ENCODE data around the gene ARMCX6. TPM values are rescaled to one million over a fixed set of nuclear protein-coding genes. Genes with fewer than 3 reads are reported as not detected.
A peak's percentile ranks its signal among the peaks of the same experiment; 100 is the strongest.

Gene ARMCX6
- 91.5 to 103 TPM (median 98.5 TPM) in 3 replicates for total RNA-seq
- long read RNA-seq, transcript ARMCX6-206 (4 exons, 846 nt), result minor isoform, 19 of 60 reads
- long read RNA-seq, transcript ARMCX6-201 (3 exons, 1,846 nt), result major isoform, 28 of 60 reads
- long read RNA-seq, partial matches to known transcripts, result 2 of 60 reads
- long read RNA-seq, other reads (novel, unspliced or antisense), result 10 of 60 reads

DNA sequence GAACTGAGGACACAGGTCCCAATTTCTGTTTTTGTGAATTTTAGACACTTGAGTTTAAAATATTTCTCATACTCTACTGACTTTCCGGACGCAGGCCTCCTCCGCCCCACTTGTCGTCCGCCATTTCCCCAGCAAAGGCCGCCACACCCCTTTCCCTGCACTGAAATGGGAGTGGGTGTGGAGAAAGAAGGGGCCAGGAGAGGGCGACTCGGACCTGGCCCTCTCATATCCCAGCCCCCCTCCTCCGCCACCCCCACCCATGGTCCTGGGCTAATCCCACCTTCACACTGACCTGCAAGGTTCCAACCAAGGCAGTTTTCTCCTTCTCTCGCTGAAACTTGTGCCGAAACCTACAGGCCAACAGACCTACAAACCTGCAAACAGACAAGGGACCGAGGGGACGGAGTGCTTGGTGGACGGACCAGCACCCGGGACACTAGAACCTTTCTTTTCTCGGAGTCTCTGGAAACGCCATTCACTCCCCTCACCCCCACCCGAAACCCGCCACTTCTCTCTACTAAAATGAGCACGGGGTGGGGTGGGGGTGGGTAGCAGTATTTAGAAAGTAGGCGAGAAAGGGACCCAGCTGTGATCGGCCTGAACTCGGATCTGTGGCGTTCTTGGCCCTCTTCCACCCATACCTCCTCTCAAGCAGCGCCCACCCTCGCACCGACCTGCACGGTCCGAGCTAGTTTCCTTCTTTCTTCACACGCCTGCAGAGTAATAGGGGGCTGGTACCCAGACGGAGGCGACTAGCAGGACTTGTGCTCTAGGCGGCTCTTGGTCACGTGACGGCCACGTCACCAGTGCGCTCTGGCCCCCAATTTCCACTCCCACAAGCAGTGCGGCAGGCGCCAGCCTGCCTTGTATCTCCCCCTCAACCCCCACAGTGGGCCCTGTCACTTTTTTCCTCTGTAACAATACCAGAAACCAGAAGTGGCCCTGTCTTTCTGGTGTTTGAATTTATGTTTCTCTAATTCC is at the start of gene ARMCX6:
ARMCX6 (minus strand) TSS at position 790 of the 981 bp plus-strand sequence. CDS start 1,380 bp downstream, outside the sequence.
- H3K27me3 Mint-ChIP-seq (ENCODE audit: low read depth), result no peaks in the 10 kb centered on the region
- H3K36me3 Mint-ChIP-seq (ENCODE audit: low read depth), result peaks cover 5% of the 10 kb centered on the region
- peak within 1 kb of the TSS; percentile 88 for H3K4me3 Mint-ChIP-seq (ENCODE audit: unreplicated experiment)
- no peak for DNase-seq (ENCODE audit: low spot score)
- no peaks in the 10 kb centered on the region for H3K9me3 Mint-ChIP-seq (ENCODE audit: low read depth)
- H3K4me1 Mint-ChIP-seq (ENCODE audit: low read depth), result peaks cover 21% of the 10 kb centered on the region
- TF ChIP-seq, protein P1, sequence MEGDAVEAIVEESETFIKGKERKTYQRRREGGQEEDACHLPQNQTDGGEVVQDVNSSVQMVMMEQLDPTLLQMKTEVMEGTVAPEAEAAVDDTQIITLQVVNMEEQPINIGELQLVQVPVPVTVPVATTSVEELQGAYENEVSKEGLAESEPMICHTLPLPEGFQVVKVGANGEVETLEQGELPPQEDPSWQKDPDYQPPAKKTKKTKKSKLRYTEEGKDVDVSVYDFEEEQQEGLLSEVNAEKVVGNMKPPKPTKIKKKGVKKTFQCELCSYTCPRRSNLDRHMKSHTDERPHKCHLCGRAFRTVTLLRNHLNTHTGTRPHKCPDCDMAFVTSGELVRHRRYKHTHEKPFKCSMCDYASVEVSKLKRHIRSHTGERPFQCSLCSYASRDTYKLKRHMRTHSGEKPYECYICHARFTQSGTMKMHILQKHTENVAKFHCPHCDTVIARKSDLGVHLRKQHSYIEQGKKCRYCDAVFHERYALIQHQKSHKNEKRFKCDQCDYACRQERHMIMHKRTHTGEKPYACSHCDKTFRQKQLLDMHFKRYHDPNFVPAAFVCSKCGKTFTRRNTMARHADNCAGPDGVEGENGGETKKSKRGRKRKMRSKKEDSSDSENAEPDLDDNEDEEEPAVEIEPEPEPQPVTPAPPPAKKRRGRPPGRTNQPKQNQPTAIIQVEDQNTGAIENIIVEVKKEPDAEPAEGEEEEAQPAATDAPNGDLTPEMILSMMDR (IDR thresholded peaks at IDR 0.05), result peak; percentile 77
- H3K27ac Mint-ChIP-seq (ENCODE audit: unreplicated experiment), result peak within 1 kb of the TSS; percentile 90

DNA sequence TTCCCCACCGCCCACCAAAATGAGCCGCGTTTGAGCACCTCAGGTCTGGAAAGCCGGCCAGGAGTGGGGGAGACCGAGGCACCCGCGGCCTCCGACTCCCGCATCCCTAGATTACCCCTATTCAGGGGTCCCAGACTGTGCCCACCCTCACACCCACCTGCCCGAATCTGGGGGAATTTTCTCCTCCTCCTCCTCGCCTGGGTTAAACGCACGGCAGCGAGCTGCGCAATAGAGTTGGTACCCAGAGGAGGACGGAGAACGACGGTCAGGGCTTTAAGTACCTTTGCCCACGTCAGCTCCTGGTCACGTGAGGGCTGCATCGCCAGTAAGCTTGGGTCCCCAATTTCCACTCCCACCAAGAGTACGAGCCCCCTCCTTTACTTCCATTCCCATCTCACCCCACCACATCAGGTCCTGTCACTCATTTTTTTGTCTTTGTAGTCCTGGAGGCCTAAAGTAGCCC is 41.8 kb upstream of the ARMCX6 start, which contains the start of gene ARMCX2:
ARMCX2 (minus strand) TSS at position 250 of the 463 bp plus-strand sequence. CDS start 2,262 bp downstream, outside the sequence.
- Mint-ChIP-seq H3K27ac (ENCODE audit: unreplicated experiment) (peak within 1 kb of the TSS; percentile 72), H3K4me1 (ENCODE audit: low read depth) (peaks cover 19% of the 10 kb centered on the region), H3K36me3 (ENCODE audit: low read depth) (no peaks in the 10 kb centered on the region), H3K4me3 (ENCODE audit: unreplicated experiment) (peak within 1 kb of the TSS; percentile 80), H3K9me3 (ENCODE audit: low read depth) (peaks cover 2% of the 10 kb centered on the region), H3K27me3 (ENCODE audit: low read depth) (no peaks in the 10 kb centered on the region)
- DNase-seq (ENCODE audit: low spot score), result no peak
- TF ChIP-seq, protein P1 (IDR thresholded peaks at IDR 0.05), result no peak

DNA sequence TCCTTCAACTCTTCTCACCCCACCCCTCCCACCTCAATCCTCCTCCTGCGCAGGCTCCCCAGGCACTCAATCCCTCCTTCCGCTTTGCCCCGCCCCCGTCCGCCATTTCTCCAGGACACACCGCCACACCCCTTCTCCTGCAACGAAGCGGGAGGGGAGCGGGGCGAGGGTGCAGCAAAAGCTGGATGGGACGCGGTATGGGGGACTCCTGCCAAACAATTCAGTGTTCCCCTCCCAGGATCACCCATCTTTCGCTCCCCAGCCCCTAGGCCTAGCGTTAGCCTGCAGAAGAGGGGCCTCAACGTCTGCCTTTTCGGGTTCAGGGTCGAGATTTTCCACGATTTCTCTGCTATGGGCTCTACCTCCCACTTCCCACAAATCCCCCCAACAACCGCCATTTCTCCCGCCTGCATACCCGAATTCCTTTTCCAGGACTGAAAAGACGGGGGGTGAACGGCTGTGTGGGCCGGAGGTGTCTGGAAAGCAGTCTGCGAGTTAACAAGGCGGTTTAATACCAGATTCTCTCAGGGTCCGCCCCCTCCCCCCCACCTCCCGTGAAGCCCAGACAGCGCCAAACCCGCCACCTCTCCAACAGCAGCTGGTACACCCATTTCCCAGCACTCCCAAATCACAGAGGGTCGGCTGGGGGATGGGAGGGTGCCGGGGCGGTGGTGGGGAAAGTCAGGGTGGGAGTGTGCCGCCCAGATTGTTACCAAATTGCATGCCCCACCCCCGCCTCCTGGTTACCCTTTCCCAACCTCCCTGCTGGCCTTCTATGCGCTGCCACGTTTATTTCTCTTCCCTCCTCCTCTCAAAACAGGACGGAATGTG is 41.1 kb upstream of the ARMCX6 start:
- Mint-ChIP-seq H3K36me3 (ENCODE audit: low read depth) (no peaks in the 10 kb centered on the region), H3K4me3 (ENCODE audit: unreplicated experiment) (peak overlapping the region; percentile 80), H3K4me1 (ENCODE audit: low read depth) (peaks cover 19% of the 10 kb centered on the region), H3K9me3 (ENCODE audit: low read depth) (peaks cover 2% of the 10 kb centered on the region), H3K27ac (ENCODE audit: unreplicated experiment) (peak overlapping the region; percentile 72), H3K27me3 (ENCODE audit: low read depth) (no peaks in the 10 kb centered on the region)
- TF ChIP-seq, protein P1 (IDR thresholded peaks at IDR 0.05), result no peak
- peak; percentile 87 for DNase-seq (ENCODE audit: low spot score)

DNA sequence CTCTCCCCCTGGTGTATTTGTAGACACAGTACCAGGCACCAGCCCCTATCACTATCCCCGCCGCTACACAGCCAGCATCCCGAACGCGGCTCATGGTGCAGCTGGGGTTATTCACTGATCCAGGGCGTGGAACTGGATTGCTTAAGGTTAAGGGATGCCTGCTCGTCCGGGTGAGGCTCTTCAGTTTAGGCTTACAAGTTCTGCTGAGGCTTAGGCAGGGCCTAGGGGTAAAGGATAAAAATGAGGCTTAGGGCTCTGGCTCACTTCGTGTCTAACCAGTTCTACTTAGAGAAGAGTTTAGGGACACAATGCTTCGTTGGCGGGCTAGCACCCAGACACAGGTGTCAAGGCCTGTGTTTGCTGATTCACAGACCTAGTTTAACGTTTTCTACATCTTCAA is 39.7 kb upstream of the ARMCX6 start:
- H3K4me3 Mint-ChIP-seq (ENCODE audit: unreplicated experiment), result no peak overlapping the region
- TF ChIP-seq, protein P1 (IDR thresholded peaks at IDR 0.05), result no peak
- H3K27ac Mint-ChIP-seq (ENCODE audit: unreplicated experiment), result no peak overlapping the region
- no peaks in the 10 kb centered on the region for H3K36me3 Mint-ChIP-seq (ENCODE audit: low read depth)
- peaks cover 19% of the 10 kb centered on the region for H3K4me1 Mint-ChIP-seq (ENCODE audit: low read depth)
- H3K9me3 Mint-ChIP-seq (ENCODE audit: low read depth), result no peaks in the 10 kb centered on the region
- no peak for DNase-seq (ENCODE audit: low spot score)
- H3K27me3 Mint-ChIP-seq (ENCODE audit: low read depth), result no peaks in the 10 kb centered on the region
